Thyroid gland (tissue), 4 donors: Measurements from ENCODE around the gene LFNG. TPM values are rescaled to one million over a fixed set of nuclear protein-coding genes. Genes with fewer than 3 reads are reported as not detected.
A peak's percentile ranks its signal among the peaks of the same experiment; 100 is the strongest.
"Not testable (repeated sequence)": the region's sequence is repeated elsewhere in the genome, so short reads cannot be mapped to it uniquely, and the experiment has no call there.

Experiments
- DNase-seq, 2 donors: peaks; one replicate each; pipeline ENCODE4 v3.0.0-alpha.2; 2019
- H3K27ac ChIP-seq, 3 donors: fragments of 200-600 bp; sonication (generic); 1 replicate in 2 of 3; 2 replicates in 1 of 3; pipeline ENCODE4 v1.5.1; 2016 to 2019; ENCODE audit warnings: mild to moderate bottlenecking in 1 of 3, moderate library complexity in 1 of 3
- H3K27me3 ChIP-seq: fragments of 200-600 bp; sonication (generic); one replicate; pipeline ENCODE4 v1.5.1; 2019
- H3K36me3 ChIP-seq, 2 donors: fragments of 200-600 bp; sonication (generic); one replicate each; pipeline ENCODE4 v1.5.1; 2016 to 2019
- H3K4me1 ChIP-seq, 2 donors: fragments of 200-600 bp; sonication (generic); one replicate each; pipeline ENCODE4 v1.5.1; 2017 to 2019
- H3K4me3 ChIP-seq, 3 donors: fragments of 200-600 bp; sonication (generic); replicated peaks in 1 of 3; 1 replicate in 2 of 3; 2 replicates in 1 of 3; pipeline ENCODE4 v1.5.1; 2016; ENCODE audit warnings: mild to moderate bottlenecking in 1 of 3
- H3K9me3 ChIP-seq: fragments of 200-600 bp; sonication (generic); one replicate; pipeline ENCODE4 v1.5.1; 2017
- CTCF ChIP-seq, 6 experiments: fragments of 200-600 bp in 3 of 6; fragments of 450-650 bp in 3 of 6; sonication (generic) in 3 of 6; IDR thresholded peaks; one replicate each; pipeline ENCODE4 v1.5.1; 2016 to 2019; ENCODE audit warnings: antibody characterized with exemption in 6 of 6, mild to moderate bottlenecking in 2 of 6, inconsistent platforms in 1 of 6, moderate library complexity in 1 of 6
- POLR2A ChIP-seq, 2 donors: fragments of 450-650 bp; IDR thresholded peaks; one replicate each; pipeline ENCODE4 v1.6.1; 2017; ENCODE audit warnings: antibody characterized with exemption in 2 of 2, mild to moderate bottlenecking in 2 of 2, moderate library complexity in 1 of 2
- WGBS, 2 donors: methylation state at CpG; one replicate each; pipeline ENCODE4 v1.1.5; 2017; 5-methylcytosine and 5-hydroxymethylcytosine counted together
- intact Hi-C: fragments of 100-400 bp; cut with DNase I; formaldehyde crosslinking; loops from one replicate; pipeline ENCODE4 v1.15.1; 2023
- total RNA-seq, 4 donors: library from RNA; depleted of rRNA; stranded (reverse); fragments of >200 nt; gene quantifications; one replicate each; pipeline ENCODE4 v1.2.3, GENCODE V29; 2016

LFNG gene
- total RNA-seq, 4 donors from 2014 or later = 3.8 to 6.1 (median 4.8) TPM

- TF ChIP-seq POLR2A (IDR thresholded peaks at IDR 0.05) = no peak
- no peak for TF ChIP-seq CTCF (IDR thresholded peaks at IDR 0.05)
- no peaks in the 10 kb centered on the region for H3K27me3 ChIP-seq
- WGBS, 2 donors = 9 to 11% methylated on average over 30 of the region's 53 CpGs
- peak overlapping the region in 1 of 3 donors; percentile 61 for H3K27ac ChIP-seq
- H3K36me3 ChIP-seq = no peaks in the 10 kb centered on the region
- H3K9me3 ChIP-seq = no peaks in the 10 kb centered on the region
- intact Hi-C loops = loop anchor here (5.0 to 10.0 kb wide), 2 partner anchors 83 to 285 kb away; partner anchors contain the start of gene GNA12
- no peak for DNase-seq
- H3K4me1 ChIP-seq = peaks cover 10 to 21% of the 10 kb centered on the region in 2 donors
- H3K4me3 ChIP-seq = peak overlapping the region; percentile 47 to 100 (median 92)
These were observed 39.8 kb downstream of the LFNG start for GRCh38 chr7:2559283-2559950.

- DNase-seq, H3K36me3 ChIP-seq, H3K9me3 ChIP-seq, H3K4me3 ChIP-seq, H3K27me3 ChIP-seq, H3K27ac ChIP-seq: not testable (repeated sequence)
- H3K4me1 ChIP-seq = peaks cover 3 to 17% of the 10 kb centered on the region in 2 donors
- 96% methylated on average over 3 of the region's 3 CpGs for WGBS, 2 donors
- intact Hi-C loops = loop anchor here (10.0 kb wide), 1 partner anchor 121 kb away; the partner anchor contains the start of gene AMZ1
These were observed 44.4 kb downstream of the LFNG start for GRCh38 chr7:2563955-2564354.

GRCh38 chr7:2564970-2565540 lies 45.5 kb downstream of the LFNG start:
- Histone ChIP-seq H3K4me3 (no peak overlapping the region), H3K27me3 (no peaks in the 10 kb centered on the region), H3K9me3 (no peaks in the 10 kb centered on the region), H3K36me3 (peaks cover 0 to 3% of the 10 kb centered on the region in 2 donors), H3K27ac (no peak overlapping the region), H3K4me1 (peaks cover 0 to 14% of the 10 kb centered on the region in 2 donors)
- intact Hi-C loops = loop anchor here (10.0 kb wide), 1 partner anchor 120 kb away; the partner anchor contains the start of gene AMZ1
- 90 to 92% methylated on average over 12 of the region's 12 CpGs for WGBS, 2 donors
- TF ChIP-seq POLR2A (IDR thresholded peaks at IDR 0.05) = no peak
- TF ChIP-seq CTCF (IDR thresholded peaks at IDR 0.05) = no peak
- no peak for DNase-seq

GRCh38 chr7:2566348-2566889 lies 46.8 kb downstream of the LFNG start:
- DNase-seq = no peak
- Histone ChIP-seq H3K9me3 (no peaks in the 10 kb centered on the region), H3K27me3 (no peaks in the 10 kb centered on the region), H3K4me1 (peaks cover 0 to 9% of the 10 kb centered on the region in 2 donors), H3K27ac (no peak overlapping the region), H3K4me3 (no peak overlapping the region), H3K36me3 (peaks cover 0 to 3% of the 10 kb centered on the region in 2 donors)
- intact Hi-C loops = loop anchor here (10.0 kb wide), 1 partner anchor 118 kb away; the partner anchor contains the start of gene AMZ1
- TF ChIP-seq CTCF (IDR thresholded peaks at IDR 0.05) (no peak), POLR2A (IDR thresholded peaks at IDR 0.05) (no peak)
- WGBS, 2 donors = 85 to 88% methylated on average over 8 of the region's 8 CpGs

GRCh38 chr7:2566890-2567678 lies 47.5 kb downstream of the LFNG start:
- intact Hi-C loops = loop anchor here (10.0 kb wide), 1 partner anchor 118 kb away; the partner anchor contains the start of gene AMZ1
- Histone ChIP-seq H3K4me1 (peaks cover 0 to 9% of the 10 kb centered on the region in 2 donors), H3K36me3 (peaks cover 0 to 7% of the 10 kb centered on the region in 2 donors), H3K27ac (no peak overlapping the region), H3K4me3 (no peak overlapping the region), H3K9me3 (no peaks in the 10 kb centered on the region), H3K27me3 (no peaks in the 10 kb centered on the region)
- no peak for TF ChIP-seq CTCF (IDR thresholded peaks at IDR 0.05)
- no peak for TF ChIP-seq POLR2A (IDR thresholded peaks at IDR 0.05)
- DNase-seq = no peak
- WGBS, 2 donors = 76 to 83% methylated on average over 23 to 26 of the region's 28 CpGs
